Measurements from ENCODE around the gene DTNBP1. TPM values are rescaled to one million over a fixed set of nuclear protein-coding genes. Genes with fewer than 3 reads are reported as not detected.

DTNBP1 gene
- 11.6 TPM for total RNA-seq

GRCh38 chr6:15662326-15663129, at the start of gene DTNBP1:
TSS of gene DTNBP1 (minus strand) at chr6:15663028. CDS start at chr6:15662869, 159 bp downstream.
- DNase-seq, result peak; percentile 90

GRCh38 chr6:15709651-15710269, 46.9 kb upstream of the DTNBP1 start:
- DNase-seq, result no peak

GRCh38 chr6:15708231-15708630, 45.4 kb upstream of the DTNBP1 start:
- peak; percentile 9 for DNase-seq

GRCh38 chr6:15705981-15706380, 43.2 kb upstream of the DTNBP1 start:
- no peak for DNase-seq

- no peak for DNase-seq
Measured at GRCh38 chr6:15698471-15698870, 35.6 kb upstream of the DTNBP1 start.

GRCh38 chr6:15697895-15698294, 35.1 kb upstream of the DTNBP1 start:
- no peak for DNase-seq

- DNase-seq, result peak; percentile 96
Measured at GRCh38 chr6:15691250-15691869, 28.5 kb upstream of the DTNBP1 start.

- no peak for DNase-seq
Measured at GRCh38 chr6:15690510-15690909, 27.7 kb upstream of the DTNBP1 start.

GRCh38 chr6:15689586-15690482, 27.0 kb upstream of the DTNBP1 start:
- DNase-seq, result no peak

- DNase-seq, result no peak
Measured at GRCh38 chr6:15685619-15686018, 22.8 kb upstream of the DTNBP1 start.

- no peak for DNase-seq
Measured at GRCh38 chr6:15682965-15683822, 20.4 kb upstream of the DTNBP1 start.

GRCh38 chr6:15681946-15682345, 19.1 kb upstream of the DTNBP1 start:
- DNase-seq, result no peak

GRCh38 chr6:15678514-15678913, 15.7 kb upstream of the DTNBP1 start:
- no peak for DNase-seq

GRCh38 chr6:15677822-15678221, 15.0 kb upstream of the DTNBP1 start:
- DNase-seq, result no peak

GRCh38 chr6:15675536-15676220, 12.8 kb upstream of the DTNBP1 start:
- DNase-seq, result no peak

GRCh38 chr6:15674690-15675386, 12.0 kb upstream of the DTNBP1 start:
- DNase-seq, result no peak

GRCh38 chr6:15673666-15674065, 10.8 kb upstream of the DTNBP1 start:
- DNase-seq, result peak; percentile 59

GRCh38 chr6:15672818-15673217, 10.0 kb upstream of the DTNBP1 start:
- DNase-seq, result peak; percentile 59

GRCh38 chr6:15672291-15672690, 9.5 kb upstream of the DTNBP1 start:
- no peak for DNase-seq

- no peak for DNase-seq
Measured at GRCh38 chr6:15668918-15669317, 6.1 kb upstream of the DTNBP1 start.

Measured in tongue (tissue), 2 donors.